HCT116 (cell line): Measurements from ENCODE around the gene GRIN3A. TPM values are rescaled to one million over a fixed set of nuclear protein-coding genes. Genes with fewer than 3 reads are reported as not detected.

ENCODE experiments used
- ATAC-seq: fragments of 200-7000 bp; cut with Tn5 transposase; 2 replicates; pipeline ENCODE4 v1.9.1; 2020; ENCODE audit warnings: mild to moderate bottlenecking, moderate library complexity
- BruUV-seq: library from RNA; stranded (reverse); fragments of 400-500 nt; replicated peaks from 2 replicates; lab custom pipeline; 2021; lab: Mats Ljungman, UMichigan
- CTCF ChIA-PET: fragments of 300-600 bp; sonication (Branson Sonifier 250); formaldehyde crosslinking; loops from one replicate; lab custom pipeline; 2021; ENCODE audit warnings: antibody characterized with exemption; lab: Charles Lee
- POLR2A ChIA-PET: fragments of 300-600, 350-600 bp; sonication (Branson Sonifier 250); formaldehyde crosslinking; loops from one replicate; lab custom pipeline; 2021; ENCODE audit warnings: antibody characterized with exemption; lab: Charles Lee
- RAD21 ChIA-PET, 2 experiments: fragments of 300-600 bp; sonication (Branson Sonifier 250); formaldehyde crosslinking; loops; one replicate each; lab custom pipeline; 2023; ENCODE audit warnings: low total read pairs in 2 of 2; ENCODE audit not compliant: uncharacterized antibody in 2 of 2, unreplicated experiment in 2 of 2, low non-redundant PET in 1 of 2; lab: Charles Lee
- DNase-seq: peaks from one replicate; pipeline ENCODE4 v3.0.0-alpha.2; 2010; ENCODE audit warnings: low read depth, low spot score
- H2AFZ ChIP-seq: fragments of 200-600 bp; shearing (Covaris generic), sonication (generic); 2 replicates; pipeline ENCODE4 v1.6.1; 2017; ENCODE audit warnings: low read depth, mixed run types, mixed read lengths, antibody characterized with exemption, low read length; ENCODE audit not compliant: poor library complexity, severe bottlenecking
- H3K27ac ChIP-seq: 2 replicates; pipeline ENCODE4 v1.5.1; 2012; ENCODE audit warnings: low read depth, low read length
- H3K27me3 ChIP-seq: fragments of 200-600 bp; sonication (generic); 2 replicates; pipeline ENCODE4 v1.6.1; 2016; ENCODE audit warnings: mixed run types, low read length, mixed read lengths; ENCODE audit not compliant: insufficient read depth
- H3K36me3 ChIP-seq, 2 experiments: fragments of 200-500 bp in 1 of 2; fragments of 200-600 bp in 1 of 2; sonication (Bioruptor generic) in 1 of 2; sonication (generic) in 1 of 2; 2 replicates each; pipeline versions ENCODE4 v1.5.1 to v1.6.1; 2014 to 2016; ENCODE audit warnings: low read length in 2 of 2, inconsistent platforms in 1 of 2, mixed read lengths in 1 of 2, mixed run types in 1 of 2; ENCODE audit not compliant: insufficient read depth in 2 of 2, control insufficient read depth in 1 of 2
- H3K4me1 ChIP-seq, 2 experiments: fragments of 200-600 bp in 1 of 2; sonication (generic) in 1 of 2; 2 replicates each; pipeline versions ENCODE4 v1.5.1 to v1.6.1; 2012 to 2017; ENCODE audit warnings: low read length in 2 of 2, inconsistent platforms in 1 of 2, mild to moderate bottlenecking in 1 of 2, mixed read lengths in 1 of 2, mixed run types in 1 of 2, moderate library complexity in 1 of 2; ENCODE audit not compliant: insufficient read depth in 2 of 2, control insufficient read depth in 1 of 2
- H3K4me2 ChIP-seq: fragments of 200-600 bp; sonication (generic); 2 replicates; pipeline ENCODE4 v1.6.1; 2017; ENCODE audit warnings: mixed run types, low read length, mixed read lengths
- H3K4me3 ChIP-seq, 2 experiments: fragments of 200-600 bp in 1 of 2; sonication (generic) in 1 of 2; replicated peaks in 1 of 2; 2 replicates each; pipeline ENCODE4 v1.5.1; 2011 to 2016; ENCODE audit warnings: low read length in 2 of 2, control low read depth in 1 of 2, low read depth in 1 of 2, mild to moderate bottlenecking in 1 of 2, mixed read lengths in 1 of 2, mixed run types in 1 of 2
- H3K79me2 ChIP-seq: fragments of 200-600 bp; sonication (generic); 2 replicates; pipeline ENCODE4 v1.6.1; 2017; ENCODE audit warnings: mild to moderate bottlenecking, mixed run types, low read length, moderate library complexity, mixed read lengths; ENCODE audit not compliant: insufficient read depth
- H3K9ac ChIP-seq: fragments of 200-600 bp; sonication (generic); 2 replicates; pipeline ENCODE4 v1.6.1; 2016; ENCODE audit warnings: low read length, mixed read lengths
- H3K9me2 ChIP-seq: fragments of 200-600 bp; sonication (generic), shearing (Covaris generic); 2 replicates; pipeline ENCODE4 v1.6.1; 2017; ENCODE audit warnings: mixed run types, mild to moderate bottlenecking, moderate library complexity; ENCODE audit not compliant: insufficient read depth
- H3K9me3 ChIP-seq, 2 experiments: fragments of 200-500 bp in 1 of 2; fragments of 200-600 bp in 1 of 2; sonication (Bioruptor generic) in 1 of 2; sonication (generic) in 1 of 2; 2 replicates each; pipeline ENCODE4 v1.6.1; 2014 to 2017; ENCODE audit warnings: low read length in 2 of 2, mixed read lengths in 2 of 2, inconsistent platforms in 1 of 2, low read depth in 1 of 2, mild to moderate bottlenecking in 1 of 2, mixed run types in 1 of 2, moderate library complexity in 1 of 2; ENCODE audit not compliant: control insufficient read depth in 1 of 2, insufficient read depth in 1 of 2
- H4K20me1 ChIP-seq: fragments of 200-600 bp; sonication (generic), shearing (Covaris generic); 2 replicates; pipeline ENCODE4 v1.6.1; 2017; ENCODE audit warnings: mixed run types, mild to moderate bottlenecking, moderate library complexity; ENCODE audit not compliant: insufficient read depth
- ATF3 ChIP-seq: IDR thresholded peaks from 2 replicates; pipeline ENCODE4 v1.6.1; 2012
- CBX3 ChIP-seq: IDR thresholded peaks from 2 replicates; pipeline ENCODE4 v1.6.1; 2012; ENCODE audit warnings: low read depth
- CEBPB ChIP-seq: IDR thresholded peaks from 2 replicates; pipeline ENCODE4 v1.6.1; 2012; ENCODE audit warnings: low read depth
- ELF1 ChIP-seq: IDR thresholded peaks from 2 replicates; pipeline ENCODE4 v1.6.1; 2012; ENCODE audit warnings: low read depth, borderline replicate concordance
- EZH2phosphoT487 ChIP-seq: fragments of 200-600 bp; IDR thresholded peaks from 2 replicates; pipeline ENCODE4 v1.6.1; 2018; ENCODE audit warnings: antibody characterized with exemption, borderline replicate concordance
- FOSL1 ChIP-seq: IDR thresholded peaks from 2 replicates; pipeline ENCODE4 v1.6.1; 2012; ENCODE audit warnings: low read depth
- MAX ChIP-seq: IDR thresholded peaks from 2 replicates; pipeline ENCODE4 v1.6.1; 2012
- POLR2A ChIP-seq: IDR thresholded peaks from 2 replicates; pipeline ENCODE4 v1.7.0; 2011; ENCODE audit warnings: borderline replicate concordance; ENCODE audit not compliant: insufficient read depth, insufficient read length; ENCODE audit errors: extremely low read depth
- RAD21 ChIP-seq: IDR thresholded peaks from 2 replicates; pipeline ENCODE4 v1.6.1; 2012; ENCODE audit warnings: low read depth, mild to moderate bottlenecking
- REST ChIP-seq: IDR thresholded peaks from 2 replicates; pipeline ENCODE4 v1.6.1; 2012; ENCODE audit warnings: low read depth
- SP1 ChIP-seq: IDR thresholded peaks from 2 replicates; pipeline ENCODE4 v1.6.1; 2012; ENCODE audit warnings: low read depth
- SRF ChIP-seq: IDR thresholded peaks from 2 replicates; pipeline ENCODE4 v1.6.1; 2012; ENCODE audit warnings: low read depth
- ZBTB33 ChIP-seq: IDR thresholded peaks from 2 replicates; pipeline ENCODE4 v1.6.1; 2011; ENCODE audit warnings: mild to moderate bottlenecking, low read length, moderate library complexity; ENCODE audit not compliant: insufficient replicate concordance; ENCODE audit errors: extremely low read depth
- ZNF274 ChIP-seq: fragments of 200-500 bp; sonication (Bioruptor generic); IDR thresholded peaks from 2 replicates; pipeline ENCODE4 v1.6.1; 2014; ENCODE audit warnings: mild to moderate bottlenecking, low read depth, low read length, inconsistent platforms
- intact Hi-C: fragments of 100-400 bp; cut with micrococcal nuclease; formaldehyde crosslinking; loops from 2 replicates; pipeline ENCODE4 v1.10.0; 2022
- total RNA-seq: library from RNA; stranded (reverse); gene quantifications from one replicate; pipeline ENCODE4 v1.2.1, GENCODE V29; 2021; ENCODE audit not compliant: unreplicated experiment

The GRIN3A gene
- total RNA-seq, 1 experiment from 2014 or later = not detected

- no peak for TF ChIP-seq REST
- no peak for TF ChIP-seq POLR2A
- TF ChIP-seq CEBPB = no peak
- no peak for TF ChIP-seq CBX3
- TF ChIP-seq ELF1 = no peak
- no peak for TF ChIP-seq FOSL1
Measured at GRCh38 chr9:101648493-101648892, 90.0 kb downstream of the GRIN3A start (continued).

GRCh38 chr9:101639785-101640665, 98.4 kb downstream of the GRIN3A start:
- Histone ChIP-seq H2AFZ (no peak overlapping the region), H3K36me3 (no peaks in the 10 kb centered on the region), H4K20me1 (no peaks in the 10 kb centered on the region), H3K27ac (no peak overlapping the region), H3K27me3 (0 out of 2 replicates have a peak, but pooled peaks cover 5% of the 10 kb centered on the region), H3K4me1 (no peaks in the 10 kb centered on the region), H3K9me3 (no peaks in the 10 kb centered on the region), H3K9me2 (no peaks in the 10 kb centered on the region), H3K4me2 (no peak overlapping the region), H3K9ac (no peak overlapping the region), H3K79me2 (no peaks in the 10 kb centered on the region), H3K4me3 (no peak overlapping the region)
- intact Hi-C loops = no loop called here
- BruUV-seq = no TSS peak
- CTCF ChIA-PET = no interaction called here
- POLR2A ChIA-PET = no interaction called here
- DNase-seq = no peak
- no peak for ATAC-seq
- RAD21 ChIA-PET = no interaction called here
- no peak for TF ChIP-seq ZBTB33
- TF ChIP-seq REST = no peak
- TF ChIP-seq SP1 = no peak
- no peak for TF ChIP-seq MAX
- no peak for TF ChIP-seq ATF3
- TF ChIP-seq ELF1 = no peak
- no peak for TF ChIP-seq EZH2phosphoT487
- no peak for TF ChIP-seq RAD21
- TF ChIP-seq ZNF274 = no peak
- TF ChIP-seq SRF = no peak
